H9 (cell line): ENCODE measurements around the gene DHX30. TPM values are rescaled to one million over a fixed set of nuclear protein-coding genes. Genes with fewer than 3 reads are reported as not detected.

Experiments used
- DNase-seq: peaks from one replicate; pipeline ENCODE4 v3.0.0-alpha.2; 2017
- H2AFZ ChIP-seq: one replicate; pipeline ENCODE4 v1.6.1; 2013; ENCODE audit warnings: mild to moderate bottlenecking, low read length, control low read depth, moderate library complexity
- H2AK5ac ChIP-seq: 2 replicates; pipeline ENCODE4 v1.6.1; 2013; ENCODE audit warnings: low read length, control low read depth, mixed read lengths; ENCODE audit not compliant: insufficient read length
- H2BK120ac ChIP-seq: one replicate; pipeline ENCODE4 v1.6.1; 2013; ENCODE audit warnings: low read depth, mild to moderate bottlenecking, low read length, control low read depth, inconsistent platforms; ENCODE audit not compliant: poor library complexity, severe bottlenecking
- H2BK12ac ChIP-seq: 2 replicates; pipeline ENCODE4 v1.6.1; 2013; ENCODE audit warnings: low read length, control low read depth, mixed read lengths, low read depth; ENCODE audit not compliant: insufficient read length
- H2BK15ac ChIP-seq: 2 replicates; pipeline ENCODE4 v1.6.1; 2013; ENCODE audit warnings: low read depth, low read length, control low read depth
- H2BK20ac ChIP-seq: one replicate; pipeline ENCODE4 v1.6.1; 2013; ENCODE audit warnings: low read depth, mild to moderate bottlenecking, low read length, control low read depth, inconsistent platforms; ENCODE audit not compliant: poor library complexity, severe bottlenecking
- H2BK5ac ChIP-seq: 2 replicates; pipeline ENCODE4 v1.6.1; 2013; ENCODE audit warnings: low read length, control low read depth, mixed read lengths; ENCODE audit not compliant: insufficient read length
- H3K14ac ChIP-seq: 2 replicates; pipeline ENCODE4 v1.6.1; 2013; ENCODE audit warnings: low read length, control low read depth; ENCODE audit not compliant: insufficient read depth
- H3K18ac ChIP-seq: 2 replicates; pipeline ENCODE4 v1.6.1; 2013; ENCODE audit warnings: low read depth, mild to moderate bottlenecking, mixed read lengths, low read length, control low read depth; ENCODE audit not compliant: insufficient read length
- H3K23ac ChIP-seq: 2 replicates; pipeline ENCODE4 v1.6.1; 2013; ENCODE audit warnings: low read length, control low read depth, mixed read lengths, low read depth; ENCODE audit not compliant: insufficient read length
- H3K23me2 ChIP-seq: 2 replicates; pipeline ENCODE4 v1.6.1; 2013; ENCODE audit warnings: low read depth, mild to moderate bottlenecking, mixed read lengths, low read length, control low read depth; ENCODE audit not compliant: insufficient read length, poor library complexity, severe bottlenecking
- H3K27ac ChIP-seq: 2 replicates; pipeline ENCODE4 v1.5.1; 2013; ENCODE audit warnings: low read length, control low read depth, mixed read lengths, low read depth; ENCODE audit not compliant: insufficient read length
- H3K27me3 ChIP-seq: 2 replicates; pipeline ENCODE4 v1.6.1; 2013; ENCODE audit warnings: low read length, control low read depth, inconsistent platforms; ENCODE audit not compliant: insufficient read depth
- H3K4ac ChIP-seq: 2 replicates; pipeline ENCODE4 v1.6.1; 2013; ENCODE audit warnings: low read depth, mild to moderate bottlenecking, control low read depth, inconsistent platforms, low read length, moderate library complexity
- H3K4me1 ChIP-seq: 2 replicates; pipeline ENCODE4 v1.6.1; 2013; ENCODE audit warnings: low read length, control low read depth, inconsistent platforms; ENCODE audit not compliant: insufficient read depth
- H3K4me2 ChIP-seq: 2 replicates; pipeline ENCODE4 v1.6.1; 2013; ENCODE audit warnings: low read length, control low read depth, mixed read lengths; ENCODE audit not compliant: insufficient read length, insufficient read depth
- H3K56ac ChIP-seq: 2 replicates; pipeline ENCODE4 v1.6.1; 2013; ENCODE audit warnings: low read depth, mild to moderate bottlenecking, mixed read lengths, low read length, control low read depth; ENCODE audit not compliant: insufficient read length
- H3K79me1 ChIP-seq: 2 replicates; pipeline ENCODE4 v1.6.1; 2013; ENCODE audit warnings: low read depth, mild to moderate bottlenecking, moderate library complexity, low read length, control low read depth, inconsistent platforms; ENCODE audit not compliant: insufficient read depth, poor library complexity, severe bottlenecking
- H3K79me2 ChIP-seq: 2 replicates; pipeline ENCODE4 v1.6.1; 2013; ENCODE audit warnings: low read length, control low read depth, inconsistent platforms; ENCODE audit not compliant: insufficient read depth
- H3K9ac ChIP-seq: 2 replicates; pipeline ENCODE4 v1.6.1; 2013; ENCODE audit warnings: low read length, control low read depth, mixed read lengths; ENCODE audit not compliant: insufficient read length; ENCODE audit errors: extremely low read depth
- H3K9me3 ChIP-seq: one replicate; pipeline ENCODE4 v1.6.1; 2013; ENCODE audit warnings: low read depth, low read length, inconsistent platforms; ENCODE audit not compliant: control insufficient read depth
- H3T11ph ChIP-seq: one replicate; pipeline ENCODE4 v1.6.1; 2013; ENCODE audit warnings: mild to moderate bottlenecking, low read length, control low read depth, inconsistent platforms
- H4K20me1 ChIP-seq: one replicate; pipeline ENCODE4 v1.6.1; 2013; ENCODE audit not compliant: control insufficient read depth, insufficient read length, insufficient read depth
- H4K5ac ChIP-seq: 2 replicates; pipeline ENCODE4 v1.6.1; 2013; ENCODE audit warnings: low read depth, mild to moderate bottlenecking, mixed read lengths, low read length, control low read depth; ENCODE audit not compliant: insufficient read length
- H4K8ac ChIP-seq: replicated peaks from 2 replicates; pipeline ENCODE4 v1.6.1; 2013; ENCODE audit warnings: low read length, control low read depth, mixed read lengths, low read depth; ENCODE audit not compliant: insufficient read length
- H4K91ac ChIP-seq: 2 replicates; pipeline ENCODE4 v1.6.1; 2013; ENCODE audit warnings: low read depth, mild to moderate bottlenecking, moderate library complexity, mixed read lengths, low read length, control low read depth; ENCODE audit not compliant: insufficient read length
- H3K27ac Mint-ChIP-seq, 3 experiments: 2 replicates in 2 of 3; 3 replicates in 1 of 3; pipeline ENCODE4 v1.8.0; 2020 to 2021; ENCODE audit warnings: mixed read lengths in 3 of 3, mild to moderate bottlenecking in 1 of 3, moderate library complexity in 1 of 3
- H3K27me3 Mint-ChIP-seq: 2 replicates; pipeline ENCODE4 v1.8.0; 2021; ENCODE audit warnings: low read depth, mild to moderate bottlenecking, moderate library complexity, mixed read lengths
- H3K36me3 Mint-ChIP-seq, 3 experiments: 2 replicates in 2 of 3; 3 replicates in 1 of 3; pipeline ENCODE4 v1.8.0; 2020 to 2021; ENCODE audit warnings: low read depth in 3 of 3, mixed read lengths in 3 of 3; ENCODE audit not compliant: insufficient read depth in 1 of 3
- H3K4me1 Mint-ChIP-seq, 2 experiments: 2 replicates each; pipeline ENCODE4 v1.8.0; 2020; ENCODE audit warnings: mixed read lengths in 2 of 2
- H3K4me3 Mint-ChIP-seq, 2 experiments: 2 replicates in 1 of 2; 3 replicates in 1 of 2; pipeline ENCODE4 v1.8.0; 2020 to 2021; ENCODE audit warnings: mild to moderate bottlenecking in 2 of 2, mixed read lengths in 2 of 2, moderate library complexity in 1 of 2
- H3K9me3 Mint-ChIP-seq, 2 experiments: 2 replicates in 1 of 2; 3 replicates in 1 of 2; pipeline ENCODE4 v1.8.0; 2020; ENCODE audit warnings: mild to moderate bottlenecking in 2 of 2, mixed read lengths in 2 of 2, moderate library complexity in 1 of 2
- WGBS: extraction: QIAGEN DNeasy Blood & Tissue Kit; methylation state at CpG from one replicate; pipeline ENCODE4 v1.1.7; 2013; ENCODE audit warnings: missing lambda C conversion rate, low lambda C conversion rate, mixed read lengths; ENCODE audit not compliant: insufficient read length; ENCODE audit errors: extremely low coverage; 5-methylcytosine and 5-hydroxymethylcytosine counted together
- total RNA-seq: library from RNA; stranded (reverse); gene quantifications from 2 replicates; pipeline ENCODE4 v1.2.1, GENCODE V29; 2021
- TF ChIP-seq, protein P1 (sequence below): fragments of 200-600 bp; sonication (generic); conservative IDR thresholded peaks from 3 replicates; pipeline ENCODE4 v1.8.0; 2021; ENCODE audit warnings: antibody characterized with exemption, mild to moderate bottlenecking

The DHX30 gene
- total RNA-seq, 1 experiment from 2014 or later, result 107 TPM

DNA sequence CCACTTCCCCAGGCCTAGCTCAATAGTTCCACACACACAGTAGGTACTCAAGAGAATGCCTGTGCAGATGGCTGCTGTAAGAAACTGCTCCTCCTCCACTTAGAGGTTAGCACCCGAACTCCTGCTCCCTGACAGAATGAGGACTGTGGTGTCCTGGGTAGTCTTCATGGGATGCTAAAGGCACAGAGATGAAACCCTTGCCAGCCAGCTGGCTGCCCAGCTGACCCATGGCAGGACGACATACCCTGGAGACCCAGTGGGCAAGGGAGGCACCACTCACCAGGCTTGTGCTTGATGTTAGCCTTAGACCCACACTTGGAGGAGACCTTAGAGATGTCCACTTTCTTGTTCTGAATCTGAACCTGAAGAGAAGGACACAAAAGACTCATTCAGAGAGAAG, 54.2 kb downstream of the DHX30 start:
- Histone ChIP-seq H4K8ac (no peak overlapping the region), H3K9me3 (no peaks in the 10 kb centered on the region), H2AK5ac (no peak overlapping the region), H3K79me2 (no peaks in the 10 kb centered on the region), H3T11ph (no peak overlapping the region), H3K14ac (no peak overlapping the region), H3K9ac (no peak overlapping the region), H3K23ac (no peak overlapping the region), H3K4me2 (no peak overlapping the region), H3K4me1 (no peaks in the 10 kb centered on the region), H3K4ac (no peak overlapping the region), H4K5ac (no peak overlapping the region), H2BK15ac (no peak overlapping the region), H2BK120ac (no peak overlapping the region), H4K91ac (no peak overlapping the region), H3K27me3 (no peaks in the 10 kb centered on the region), H3K56ac (no peak overlapping the region), H2BK12ac (no peak overlapping the region), H3K79me1 (no peaks in the 10 kb centered on the region), H4K20me1 (peaks cover 2% of the 10 kb centered on the region), H3K27ac (no peak overlapping the region), H2AFZ (no peak overlapping the region), H3K18ac (no peak overlapping the region), H2BK5ac (no peak overlapping the region), H2BK20ac (no peak overlapping the region), H3K23me2 (no peaks in the 10 kb centered on the region)
- Mint-ChIP-seq H3K27ac (no peak overlapping the region; a peak in 1 of 7 replicates), H3K9me3 (no peaks in the 10 kb centered on the region), H3K36me3 (peaks cover 26 to 65% (median 54%) of the 10 kb centered on the region in 3 experiments; a peak in 6 of 7 replicates), H3K27me3 (no peaks in the 10 kb centered on the region), H3K4me1 (0 out of 4 replicates have a peak, but pooled peaks cover 0 to under 1% of the 10 kb centered on the region in 2 experiments), H3K4me3 (no peak overlapping the region)
- no peak for DNase-seq
- no CpG with 5 or more reads among the region's 2 CpGs for WGBS
- TF ChIP-seq, protein P1, sequence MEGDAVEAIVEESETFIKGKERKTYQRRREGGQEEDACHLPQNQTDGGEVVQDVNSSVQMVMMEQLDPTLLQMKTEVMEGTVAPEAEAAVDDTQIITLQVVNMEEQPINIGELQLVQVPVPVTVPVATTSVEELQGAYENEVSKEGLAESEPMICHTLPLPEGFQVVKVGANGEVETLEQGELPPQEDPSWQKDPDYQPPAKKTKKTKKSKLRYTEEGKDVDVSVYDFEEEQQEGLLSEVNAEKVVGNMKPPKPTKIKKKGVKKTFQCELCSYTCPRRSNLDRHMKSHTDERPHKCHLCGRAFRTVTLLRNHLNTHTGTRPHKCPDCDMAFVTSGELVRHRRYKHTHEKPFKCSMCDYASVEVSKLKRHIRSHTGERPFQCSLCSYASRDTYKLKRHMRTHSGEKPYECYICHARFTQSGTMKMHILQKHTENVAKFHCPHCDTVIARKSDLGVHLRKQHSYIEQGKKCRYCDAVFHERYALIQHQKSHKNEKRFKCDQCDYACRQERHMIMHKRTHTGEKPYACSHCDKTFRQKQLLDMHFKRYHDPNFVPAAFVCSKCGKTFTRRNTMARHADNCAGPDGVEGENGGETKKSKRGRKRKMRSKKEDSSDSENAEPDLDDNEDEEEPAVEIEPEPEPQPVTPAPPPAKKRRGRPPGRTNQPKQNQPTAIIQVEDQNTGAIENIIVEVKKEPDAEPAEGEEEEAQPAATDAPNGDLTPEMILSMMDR, result no peak
